Mammary epithelial cell (primary cell): ENCODE results near the gene NT5C2.

Experiments used
- EZH2 ChIP-seq: IDR thresholded peaks from 2 replicates; pipeline ENCODE4 v1.6.1; 2012; ENCODE audit warnings: low read length, inconsistent platforms, borderline replicate concordance
- TF ChIP-seq, protein P1 (sequence below), 2 donors: IDR thresholded peaks in 1 of 2; conservative IDR thresholded peaks in 1 of 2; 2 replicates each; pipeline ENCODE4 v1.5.1; 2011 to 2012; ENCODE audit warnings: inconsistent platforms in 2 of 2, low read length in 2 of 2, mild to moderate bottlenecking in 2 of 2, control low read depth in 1 of 2, low read depth in 1 of 2; ENCODE audit not compliant: insufficient read depth in 1 of 2; ENCODE audit errors: extremely low read depth in 1 of 2

- TF ChIP-seq, protein P1, sequence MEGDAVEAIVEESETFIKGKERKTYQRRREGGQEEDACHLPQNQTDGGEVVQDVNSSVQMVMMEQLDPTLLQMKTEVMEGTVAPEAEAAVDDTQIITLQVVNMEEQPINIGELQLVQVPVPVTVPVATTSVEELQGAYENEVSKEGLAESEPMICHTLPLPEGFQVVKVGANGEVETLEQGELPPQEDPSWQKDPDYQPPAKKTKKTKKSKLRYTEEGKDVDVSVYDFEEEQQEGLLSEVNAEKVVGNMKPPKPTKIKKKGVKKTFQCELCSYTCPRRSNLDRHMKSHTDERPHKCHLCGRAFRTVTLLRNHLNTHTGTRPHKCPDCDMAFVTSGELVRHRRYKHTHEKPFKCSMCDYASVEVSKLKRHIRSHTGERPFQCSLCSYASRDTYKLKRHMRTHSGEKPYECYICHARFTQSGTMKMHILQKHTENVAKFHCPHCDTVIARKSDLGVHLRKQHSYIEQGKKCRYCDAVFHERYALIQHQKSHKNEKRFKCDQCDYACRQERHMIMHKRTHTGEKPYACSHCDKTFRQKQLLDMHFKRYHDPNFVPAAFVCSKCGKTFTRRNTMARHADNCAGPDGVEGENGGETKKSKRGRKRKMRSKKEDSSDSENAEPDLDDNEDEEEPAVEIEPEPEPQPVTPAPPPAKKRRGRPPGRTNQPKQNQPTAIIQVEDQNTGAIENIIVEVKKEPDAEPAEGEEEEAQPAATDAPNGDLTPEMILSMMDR (conservative IDR thresholded peaks at IDR 0.05 in 1 of 2, IDR thresholded peaks at IDR 0.05 in 1 of 2; ENCODE audit: extremely low read depth in 1 of 2, insufficient read depth in 1 of 2, low read depth in 1 of 2, low read length in 2 of 2) = no peak
- no peak for TF ChIP-seq EZH2
Measured at GRCh38 chr10:103105462-103105861, 87.6 kb downstream of the NT5C2 start.
